Inflammatory macrophage treated with lipopolysaccharide for 4 hours (primary cell): ENCODE measurements around the gene RAB11B.
A peak's percentile ranks its signal among the peaks of the same experiment; 100 is the strongest.
"Not testable (repeated sequence)": the region's sequence is repeated elsewhere in the genome, so short reads cannot be mapped to it uniquely, and the experiment has no call there.

Source experiments
- DNase-seq: peaks from one replicate; pipeline ENCODE4 v3.0.0-alpha.2; 2020

Gene RAB11B

GRCh38 chr19:8441725-8442544 lies 51.8 kb downstream of the RAB11B start:
- no peak for DNase-seq

GRCh38 chr19:8444140-8444676 lies 54.0 kb downstream of the RAB11B start:
- not testable (repeated sequence) for DNase-seq

GRCh38 chr19:8444677-8445487 lies 54.7 kb downstream of the RAB11B start, which contains the start of gene HNRNPM:
Gene HNRNPM (plus strand): TSS chr19:8444975. CDS start chr19:8444999, 24 bp downstream.
- DNase-seq, result peak; percentile 99

GRCh38 chr19:8445488-8446001 lies 55.4 kb downstream of the RAB11B start:
- DNase-seq, result peak; percentile 52

GRCh38 chr19:8446061-8446709 lies 56.0 kb downstream of the RAB11B start:
- peak; percentile 74 for DNase-seq

GRCh38 chr19:8449830-8450229 lies 59.7 kb downstream of the RAB11B start:
- no peak for DNase-seq

- no peak for DNase-seq
These were observed 61.2 kb downstream of the RAB11B start for GRCh38 chr19:8451377-8451776.

- no peak for DNase-seq
These were observed 61.7 kb downstream of the RAB11B start for GRCh38 chr19:8451885-8452284.

GRCh38 chr19:8452446-8453123 lies 62.4 kb downstream of the RAB11B start:
- no peak for DNase-seq

GRCh38 chr19:8453616-8454015 lies 63.5 kb downstream of the RAB11B start:
- DNase-seq, result no peak
